ENCODE measurements around the gene NANS. TPM values are rescaled to one million over a fixed set of nuclear protein-coding genes. Genes with fewer than 3 reads are reported as not detected.
"Not testable (repeated sequence)": the region's sequence is repeated elsewhere in the genome, so short reads cannot be mapped to it uniquely, and the experiment has no call there.

NANS gene
- total RNA-seq, 1 donor from 2014 or later, result 43.9 TPM

GRCh38 chr9:98075332-98075805, 18.8 kb downstream of the NANS start:
- no peaks in the 10 kb centered on the region for H3K27me3 Mint-ChIP-seq (ENCODE audit: unreplicated experiment)
- H3K27ac Mint-ChIP-seq (ENCODE audit: unreplicated experiment), result peak overlapping the region; percentile 10
- TF ChIP-seq CTCF (IDR thresholded peaks at IDR 0.05), result no peak
- DNase-seq (ENCODE audit: extremely low spot score, unreplicated experiment), result no peak
- peaks cover 11% of the 10 kb centered on the region for H3K36me3 Mint-ChIP-seq (ENCODE audit: unreplicated experiment)
- no peak overlapping the region for H3K4me3 Mint-ChIP-seq (ENCODE audit: unreplicated experiment)
- peaks cover 9% of the 10 kb centered on the region for H3K4me1 Mint-ChIP-seq (ENCODE audit: unreplicated experiment)
- H3K9me3 Mint-ChIP-seq (ENCODE audit: unreplicated experiment), result no peaks in the 10 kb centered on the region

- H3K27ac Mint-ChIP-seq (ENCODE audit: unreplicated experiment); H3K9me3 Mint-ChIP-seq (ENCODE audit: unreplicated experiment); H3K4me1 Mint-ChIP-seq (ENCODE audit: unreplicated experiment); H3K27me3 Mint-ChIP-seq (ENCODE audit: unreplicated experiment); DNase-seq (ENCODE audit: extremely low spot score, unreplicated experiment); H3K4me3 Mint-ChIP-seq (ENCODE audit: unreplicated experiment): not testable (repeated sequence)
- H3K36me3 Mint-ChIP-seq (ENCODE audit: unreplicated experiment), result peaks cover 15% of the 10 kb centered on the region
Observed at GRCh38 chr9:98076514-98076890, 20.0 kb downstream of the NANS start.

GRCh38 chr9:98078895-98079294, 22.4 kb downstream of the NANS start:
- TF ChIP-seq CTCF (IDR thresholded peaks at IDR 0.05), result no peak
- Mint-ChIP-seq H3K4me1 (ENCODE audit: unreplicated experiment) (peaks cover 8% of the 10 kb centered on the region), H3K27me3 (ENCODE audit: unreplicated experiment) (no peaks in the 10 kb centered on the region), H3K9me3 (ENCODE audit: unreplicated experiment) (no peaks in the 10 kb centered on the region), H3K4me3 (ENCODE audit: unreplicated experiment) (no peak overlapping the region), H3K27ac (ENCODE audit: unreplicated experiment) (no peak overlapping the region), H3K36me3 (ENCODE audit: unreplicated experiment) (peaks cover 30% of the 10 kb centered on the region)
- DNase-seq (ENCODE audit: extremely low spot score, unreplicated experiment), result no peak

- Mint-ChIP-seq H3K36me3 (ENCODE audit: unreplicated experiment) (peaks cover 31% of the 10 kb centered on the region), H3K4me1 (ENCODE audit: unreplicated experiment) (no peaks in the 10 kb centered on the region), H3K9me3 (ENCODE audit: unreplicated experiment) (no peaks in the 10 kb centered on the region), H3K4me3 (ENCODE audit: unreplicated experiment) (no peak overlapping the region), H3K27me3 (ENCODE audit: unreplicated experiment) (no peaks in the 10 kb centered on the region), H3K27ac (ENCODE audit: unreplicated experiment) (no peak overlapping the region)
- no peak for TF ChIP-seq CTCF (IDR thresholded peaks at IDR 0.05)
- no peak for DNase-seq (ENCODE audit: extremely low spot score, unreplicated experiment)
Observed at GRCh38 chr9:98080326-98080725, 23.8 kb downstream of the NANS start.

- Mint-ChIP-seq H3K27ac (ENCODE audit: unreplicated experiment) (no peak overlapping the region), H3K4me1 (ENCODE audit: unreplicated experiment) (no peaks in the 10 kb centered on the region), H3K4me3 (ENCODE audit: unreplicated experiment) (no peak overlapping the region), H3K27me3 (ENCODE audit: unreplicated experiment) (no peaks in the 10 kb centered on the region), H3K9me3 (ENCODE audit: unreplicated experiment) (no peaks in the 10 kb centered on the region), H3K36me3 (ENCODE audit: unreplicated experiment) (peaks cover 31% of the 10 kb centered on the region)
- DNase-seq (ENCODE audit: extremely low spot score, unreplicated experiment), result no peak
- no peak for TF ChIP-seq CTCF (IDR thresholded peaks at IDR 0.05)
Observed at GRCh38 chr9:98080780-98081179, 24.2 kb downstream of the NANS start.

Measured in osteocyte (in vitro differentiated cells).